Activated effector memory CD4-positive, alpha-beta T cell treated with Interleukin-2 at 50 U/mL for 16 hours (primary cell): ENCODE measurements around the gene DCD.
"Not testable (repeated sequence)": the region's sequence is repeated elsewhere in the genome, so short reads cannot be mapped to it uniquely, and the experiment has no call there.

Experiments used
- DNase-seq: peaks from one replicate; pipeline ENCODE4 v3.0.0-alpha.2; 2020

Gene DCD

DNA sequence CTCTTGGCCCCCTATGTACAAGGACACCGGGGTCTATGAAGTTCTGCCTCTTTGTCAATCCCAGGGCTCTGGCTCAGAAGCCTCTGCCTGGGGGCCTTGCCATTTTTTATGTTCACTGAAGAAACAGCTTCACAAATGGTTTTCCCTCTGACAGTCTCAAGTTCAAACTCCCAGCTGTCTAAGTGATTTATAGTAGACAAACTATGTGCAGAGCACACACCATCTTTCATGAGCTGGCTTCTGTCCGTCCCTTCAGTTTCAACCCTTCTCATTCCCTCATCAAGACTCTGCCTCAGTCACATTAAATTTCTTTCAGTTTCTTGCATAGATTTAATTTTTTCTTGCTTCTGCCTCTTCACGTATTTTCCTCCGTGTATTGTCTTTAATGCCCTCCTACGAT lies 2.7 kb upstream of the DCD start:
- DNase-seq, result no peak

DNA sequence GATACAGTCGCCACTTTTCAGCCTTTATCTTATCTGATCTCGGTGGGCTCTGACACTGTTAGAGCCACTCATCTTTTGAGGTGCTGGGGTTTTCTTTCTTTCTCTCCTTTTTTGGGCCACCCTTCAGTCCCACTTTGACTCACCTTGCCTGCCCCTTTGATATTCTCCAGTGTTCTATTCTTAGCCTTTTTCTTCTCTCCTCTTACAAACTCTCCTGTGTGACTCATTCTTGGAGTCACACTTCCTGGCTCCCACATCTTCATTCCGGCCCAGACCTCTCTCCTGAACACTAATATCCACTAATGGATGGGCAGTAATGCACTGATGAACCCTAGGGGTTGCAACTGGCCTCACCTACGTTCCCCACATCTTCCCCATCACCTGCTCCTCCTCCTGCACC lies 2.2 kb upstream of the DCD start:
- DNase-seq, result no peak

DNA sequence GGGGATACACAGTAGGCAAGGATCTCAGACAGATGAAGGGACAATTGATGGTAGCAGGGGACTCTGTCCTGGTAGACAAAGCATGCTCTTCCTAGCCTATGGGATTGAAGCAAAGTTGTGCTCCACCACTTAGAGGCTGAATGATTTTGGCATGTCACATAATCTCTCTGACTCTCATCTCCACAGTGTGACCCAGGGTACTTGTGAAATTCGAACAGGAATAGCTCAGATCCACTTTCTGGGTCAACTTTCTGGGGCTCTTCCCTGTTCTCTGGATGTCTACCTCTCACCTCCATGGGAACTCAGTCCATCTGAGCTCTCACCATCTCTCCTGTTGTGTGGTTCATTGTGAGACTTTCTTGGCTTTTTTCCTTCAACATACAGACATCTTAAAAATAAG lies 1.7 kb upstream of the DCD start:
- DNase-seq, result no peak

DNA sequence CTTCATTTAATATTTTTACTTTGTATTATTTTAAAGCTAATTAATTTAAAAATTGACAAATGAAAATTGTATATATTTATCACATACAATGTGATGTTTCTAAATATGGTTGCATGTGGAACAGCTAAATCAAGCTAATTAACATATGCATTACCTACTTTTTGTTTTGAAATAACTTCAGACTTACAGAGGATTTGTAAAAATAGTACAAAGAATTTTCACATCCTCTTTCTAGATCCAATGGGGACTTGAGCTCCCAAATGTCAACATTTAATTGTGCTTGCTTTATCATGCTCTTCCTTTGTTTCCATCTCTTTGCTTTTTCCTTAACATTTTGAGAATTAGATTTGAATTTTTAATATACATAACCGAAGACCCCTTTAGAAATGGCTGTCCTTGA lies 6.6 kb downstream of the DCD start:
- DNase-seq, result no peak

DNA sequence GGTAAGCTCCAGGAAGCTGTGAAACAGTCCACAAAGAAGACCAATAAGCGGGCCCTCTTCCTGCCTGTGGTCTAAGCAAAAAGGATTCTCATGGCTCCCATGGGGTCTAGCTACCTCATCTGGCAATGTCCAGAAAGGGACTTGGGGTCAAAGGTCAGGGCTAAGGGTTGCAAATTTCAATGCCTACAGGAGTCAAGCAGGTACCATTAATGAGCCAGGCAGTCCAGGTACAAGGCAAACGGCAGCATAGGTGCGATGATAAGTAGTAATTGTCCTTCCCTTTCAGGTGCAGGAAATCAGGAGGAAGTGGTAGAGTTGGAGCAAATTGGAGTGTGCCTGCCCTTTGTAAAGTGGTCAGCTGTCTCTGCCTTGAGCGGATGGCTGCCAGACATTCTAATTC lies 7.1 kb downstream of the DCD start:
- no peak for DNase-seq

DNA sequence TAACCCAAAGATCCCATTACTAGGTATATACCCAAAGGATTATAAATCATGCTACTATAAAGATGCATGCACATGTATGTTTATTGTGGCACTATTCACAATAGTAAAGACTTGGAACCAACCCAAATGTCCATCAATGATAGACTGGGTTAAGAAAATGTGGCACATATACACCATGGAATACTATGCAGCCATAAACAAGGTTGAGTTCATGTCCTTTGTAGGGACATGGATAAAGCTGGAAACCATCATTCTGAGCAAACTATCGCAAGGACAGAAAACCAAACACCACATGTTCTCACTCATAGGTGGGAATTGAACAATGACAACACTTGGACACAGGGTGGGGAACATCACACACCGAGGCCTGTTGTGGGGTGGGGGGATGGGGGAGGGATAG lies 9.1 kb downstream of the DCD start:
- not testable (repeated sequence) for DNase-seq

DNA sequence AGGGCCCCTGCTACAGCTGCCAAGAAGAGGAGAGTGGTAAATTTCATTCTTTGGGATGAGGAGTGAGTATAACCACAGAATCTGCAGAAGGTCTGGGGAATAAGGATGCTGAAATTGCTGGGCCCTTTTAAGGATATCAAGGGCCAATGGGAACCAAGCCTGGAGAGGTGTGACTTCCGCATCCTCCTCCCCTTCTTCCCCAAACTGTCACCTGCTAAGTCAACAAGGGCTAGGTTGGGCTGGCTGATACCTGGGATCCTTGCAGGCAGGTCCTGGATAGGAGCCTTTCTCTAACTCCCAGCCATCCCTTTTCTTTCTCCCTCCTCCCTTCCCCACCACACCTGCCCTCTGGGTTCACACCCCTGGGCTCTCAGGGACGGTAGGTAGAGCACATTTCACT lies 13.4 kb downstream of the DCD start, which contains the start of gene LACRT:
TSS of gene LACRT (minus strand) at position 101 of the 400 bp plus-strand sequence. CDS start at position 47, 54 bp downstream.
- no peak for DNase-seq

DNA sequence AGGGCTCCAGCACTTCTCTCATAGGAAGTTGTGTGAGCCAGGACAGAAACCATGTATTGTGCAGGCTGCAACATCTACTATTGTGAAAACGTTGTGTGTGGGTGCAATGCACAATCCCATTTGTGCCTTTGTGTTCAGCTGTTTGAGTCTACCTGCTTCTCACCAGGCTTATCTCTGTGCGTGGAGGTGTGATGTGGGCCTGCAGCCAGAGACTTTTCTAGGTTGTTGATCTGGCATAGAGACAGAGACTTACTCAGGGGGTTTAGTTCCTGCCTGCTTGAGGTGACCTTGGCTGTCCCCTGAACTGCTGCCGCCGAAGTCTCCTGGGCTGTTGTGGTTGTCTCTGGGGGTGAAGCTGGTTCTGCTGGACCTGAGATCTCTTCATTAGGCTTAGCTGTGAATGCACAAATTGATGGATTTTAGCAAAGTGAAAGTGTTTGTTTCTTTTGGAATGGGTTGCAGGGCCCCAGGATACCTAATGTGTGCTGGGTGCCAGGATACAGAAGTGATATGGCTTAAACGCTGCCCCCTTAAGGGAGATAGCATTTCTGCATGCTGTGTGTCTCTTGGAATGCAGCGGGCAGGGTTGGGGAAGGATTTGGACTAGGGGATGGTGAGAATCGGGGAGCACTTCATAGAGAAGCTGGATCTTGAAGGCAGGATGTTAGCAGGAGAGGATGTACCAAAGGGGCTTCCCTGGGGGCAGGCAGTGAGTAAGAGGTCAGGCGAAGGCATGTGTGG lies 16.0 kb downstream of the DCD start:
- no peak for DNase-seq

DNA sequence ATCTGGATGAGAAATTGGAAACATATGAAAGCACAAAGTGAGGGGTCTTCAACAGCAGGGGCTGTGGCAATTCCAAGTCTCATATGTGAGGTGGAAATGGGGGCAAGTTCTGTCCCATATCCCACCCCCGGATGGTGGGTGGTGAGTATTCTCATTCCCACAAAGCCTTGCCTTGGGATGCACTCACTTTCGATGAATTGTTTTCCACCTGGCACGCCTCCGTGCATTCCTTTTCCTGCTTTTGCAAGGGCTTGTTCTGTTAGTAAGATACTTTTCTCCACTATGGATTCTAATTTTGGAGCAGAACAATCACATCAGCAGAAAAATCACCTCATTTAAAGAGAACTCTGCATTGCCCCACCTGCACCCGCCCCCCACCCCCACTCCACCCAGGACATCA lies 16.6 kb downstream of the DCD start:
- no peak for DNase-seq

DNA sequence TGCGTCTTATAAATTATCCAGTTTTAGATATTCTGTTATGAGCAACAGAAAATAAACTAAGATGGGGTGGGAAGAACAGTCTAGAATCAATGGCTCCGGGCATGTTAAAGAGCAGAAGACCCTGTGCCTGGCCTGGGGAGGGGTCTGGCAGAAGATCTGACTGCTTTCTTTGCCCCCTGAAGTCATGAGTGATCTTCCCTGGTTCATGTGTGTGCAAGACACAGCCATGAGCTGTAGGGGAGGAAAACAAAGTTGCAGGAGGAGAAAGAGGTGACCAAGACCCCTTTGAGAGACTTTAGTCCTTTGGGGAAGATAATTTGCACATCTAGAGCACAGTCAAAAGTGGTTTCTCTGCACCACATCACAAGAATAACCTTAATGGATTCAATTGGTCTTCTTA lies 18.2 kb downstream of the DCD start:
- no peak for DNase-seq

DNA sequence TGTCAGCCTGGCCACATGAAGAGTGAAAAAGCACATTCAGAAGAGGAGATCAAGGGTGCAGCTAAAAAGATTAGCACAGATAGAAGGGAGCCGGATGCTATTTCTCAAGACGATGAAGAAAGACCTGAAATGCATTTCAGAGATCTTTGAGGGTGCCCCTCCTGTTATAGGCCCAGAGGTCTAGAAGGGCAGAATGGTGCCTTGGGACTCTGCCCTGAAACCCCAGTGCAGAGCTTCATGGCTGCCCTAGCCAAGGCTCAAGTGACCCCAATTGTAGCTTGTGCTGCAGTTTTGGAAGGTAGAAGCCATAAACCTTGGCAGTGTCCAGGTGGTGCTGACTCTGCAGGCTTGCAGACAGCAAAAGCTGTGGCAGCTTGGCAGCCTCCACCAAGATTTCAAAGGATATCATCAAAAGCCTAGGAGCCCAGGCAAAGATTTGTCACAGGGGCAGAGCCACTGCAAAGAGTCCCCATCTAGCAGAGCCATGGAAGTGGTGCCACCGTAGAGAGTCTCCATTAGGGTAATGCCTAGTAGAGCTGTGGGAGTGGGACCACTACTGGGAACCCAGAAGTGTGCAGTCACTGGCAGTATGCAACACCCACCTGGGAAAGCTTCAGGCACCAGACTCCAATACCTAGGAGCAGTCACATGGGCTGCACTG lies 19.8 kb downstream of the DCD start:
- no peak for DNase-seq

DNA sequence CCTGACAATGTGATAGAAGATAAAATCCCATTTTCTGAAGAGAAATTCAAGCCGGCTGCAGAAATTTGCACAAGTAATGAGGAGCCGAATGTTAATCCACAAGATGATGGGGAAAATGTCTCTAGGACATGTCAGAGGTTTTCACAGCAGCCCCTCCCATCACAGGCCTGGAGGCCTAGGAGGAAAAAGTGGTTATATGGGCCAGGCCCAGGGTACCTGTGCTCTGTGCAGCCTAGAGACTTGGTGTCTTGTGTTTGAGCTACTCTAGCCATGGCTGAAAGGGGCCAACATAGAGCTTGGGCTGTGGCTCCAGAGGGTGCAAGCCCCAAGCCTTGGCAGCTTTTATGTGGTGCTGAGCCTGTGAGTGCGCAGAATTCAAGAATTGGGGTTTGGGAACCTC lies 20.9 kb downstream of the DCD start:
- DNase-seq, result no peak

DNA sequence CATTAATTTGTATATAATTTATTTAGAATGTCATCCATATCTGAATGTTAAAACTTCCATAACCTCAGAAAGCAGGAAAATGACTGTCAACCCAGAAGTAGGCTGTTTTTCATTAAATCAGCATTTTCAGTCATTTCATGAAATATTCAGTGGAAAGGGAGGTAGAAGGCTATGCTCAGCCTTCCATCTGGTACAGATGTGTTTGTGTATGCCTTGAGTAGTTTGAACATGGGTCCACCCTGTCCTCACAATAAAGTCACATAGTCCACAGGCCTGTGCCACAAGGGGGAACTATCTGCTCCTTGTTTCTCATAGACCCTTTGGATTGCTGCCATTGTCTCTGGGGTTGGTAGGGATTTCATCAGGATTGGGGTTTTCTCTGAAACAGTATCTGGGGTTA lies 22.6 kb downstream of the DCD start:
- DNase-seq, result no peak

DNA sequence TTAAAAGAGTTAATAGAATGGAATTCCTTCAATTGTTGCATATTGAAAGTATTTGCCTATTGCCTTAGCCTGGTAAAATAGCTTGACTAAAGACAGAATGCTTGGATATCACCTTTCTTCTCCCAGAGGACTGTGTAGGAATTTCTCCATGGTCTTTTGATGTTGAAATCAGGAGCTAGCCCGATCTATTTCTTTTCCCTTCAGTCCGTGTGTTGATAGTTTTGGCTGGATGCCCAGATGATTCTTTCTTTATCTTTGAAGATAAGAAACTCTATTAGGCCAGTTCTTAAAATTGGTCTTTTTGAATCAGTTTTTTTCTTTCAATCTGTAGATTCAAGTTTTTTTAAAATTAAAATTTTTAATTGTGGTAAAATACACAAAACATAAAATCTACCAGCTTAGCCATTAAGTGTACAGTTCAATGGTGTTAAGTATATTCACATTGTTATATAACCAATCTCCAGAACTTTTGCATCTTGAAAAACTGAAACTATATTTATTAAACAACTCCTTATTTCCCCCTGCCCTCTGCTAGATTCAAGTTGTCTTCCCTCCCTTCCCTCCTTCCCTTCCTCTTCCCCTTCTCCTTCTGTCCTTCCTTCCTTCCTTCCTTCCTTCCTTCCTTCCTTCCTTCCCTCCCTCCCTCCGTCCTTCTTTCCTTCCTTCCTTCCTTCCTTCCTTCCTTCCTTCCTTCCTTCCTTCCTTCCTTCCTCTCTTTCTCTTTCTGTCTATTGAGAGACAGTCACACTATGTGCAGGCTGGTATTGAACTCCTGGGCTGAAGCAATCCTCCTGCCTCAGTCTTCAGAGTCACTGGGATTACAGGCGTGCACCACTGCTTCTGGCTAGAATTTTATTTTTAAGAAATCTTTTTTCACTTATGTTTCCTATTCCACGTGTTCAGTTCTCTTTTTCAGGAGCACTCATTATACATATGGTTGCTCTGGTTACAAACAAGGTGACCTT lies 23.6 kb downstream of the DCD start:
- no peak for DNase-seq

DNA sequence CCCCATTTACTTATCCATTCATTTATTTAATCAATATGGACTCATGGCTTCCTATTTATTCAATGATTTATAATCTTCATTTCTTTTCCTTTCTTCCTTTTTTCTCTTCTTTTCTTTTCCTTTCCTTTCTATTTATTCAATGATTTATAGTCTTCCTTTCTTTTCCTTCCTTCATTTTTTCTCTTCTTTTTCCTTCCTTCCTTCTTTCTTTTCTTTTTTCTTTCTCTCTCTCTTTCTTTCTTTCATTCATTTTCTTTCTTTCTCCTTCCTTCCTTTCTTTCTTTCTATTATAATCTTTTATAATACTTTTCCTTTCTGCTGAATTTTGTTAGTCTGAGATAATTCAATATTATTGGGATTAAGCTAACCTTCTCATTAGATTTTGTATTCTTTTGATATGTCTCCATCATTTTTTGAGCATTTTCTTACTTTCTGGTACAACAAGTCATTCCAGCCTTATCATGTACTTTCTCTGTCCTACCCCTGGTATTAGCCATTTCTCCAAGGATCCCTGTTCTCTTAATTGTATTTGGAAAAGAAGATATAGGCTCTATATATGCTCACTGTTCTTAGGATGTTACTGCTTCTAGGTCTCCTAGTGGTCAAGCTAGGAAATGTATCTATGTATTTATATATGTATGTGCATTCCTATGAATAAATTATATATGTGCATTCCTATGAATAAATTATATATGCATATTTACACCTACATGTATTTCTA lies 25.5 kb downstream of the DCD start:
- no peak for DNase-seq

DNA sequence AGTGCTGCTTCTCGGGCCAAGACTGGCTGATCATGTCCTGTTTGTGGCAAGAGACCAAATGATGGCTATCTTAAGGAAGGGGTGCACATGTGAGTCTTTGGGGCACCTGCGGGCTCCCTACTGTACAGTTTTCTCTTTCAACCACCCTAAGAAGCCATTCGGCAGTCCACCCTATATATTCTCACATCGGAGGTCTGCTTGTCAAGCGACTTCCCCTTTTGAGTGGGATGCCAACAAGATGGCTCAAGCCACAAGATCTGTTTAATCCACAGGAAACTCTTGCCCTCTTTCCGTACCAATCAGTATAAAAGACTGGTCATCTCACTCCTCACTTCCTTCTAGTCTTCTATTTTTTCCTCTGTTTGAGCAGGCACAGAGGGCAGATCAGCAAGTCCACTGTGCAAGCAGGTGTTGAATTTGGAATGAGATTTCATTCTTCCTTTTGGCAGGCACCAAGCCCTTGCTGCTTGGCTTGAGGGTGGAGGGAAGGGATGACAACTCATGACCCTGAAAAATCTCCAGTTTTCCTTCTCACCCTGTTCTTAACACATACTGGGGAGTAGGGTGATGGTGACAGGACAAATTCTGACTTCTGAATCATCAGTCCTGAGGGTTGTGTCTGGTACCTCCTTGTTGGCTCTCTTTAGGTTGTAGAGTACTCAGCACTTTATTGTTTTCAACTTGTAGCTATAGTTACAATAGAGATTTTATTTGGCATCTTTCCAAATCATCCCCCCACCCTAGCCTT lies 31.1 kb downstream of the DCD start:
- no peak for DNase-seq

DNA sequence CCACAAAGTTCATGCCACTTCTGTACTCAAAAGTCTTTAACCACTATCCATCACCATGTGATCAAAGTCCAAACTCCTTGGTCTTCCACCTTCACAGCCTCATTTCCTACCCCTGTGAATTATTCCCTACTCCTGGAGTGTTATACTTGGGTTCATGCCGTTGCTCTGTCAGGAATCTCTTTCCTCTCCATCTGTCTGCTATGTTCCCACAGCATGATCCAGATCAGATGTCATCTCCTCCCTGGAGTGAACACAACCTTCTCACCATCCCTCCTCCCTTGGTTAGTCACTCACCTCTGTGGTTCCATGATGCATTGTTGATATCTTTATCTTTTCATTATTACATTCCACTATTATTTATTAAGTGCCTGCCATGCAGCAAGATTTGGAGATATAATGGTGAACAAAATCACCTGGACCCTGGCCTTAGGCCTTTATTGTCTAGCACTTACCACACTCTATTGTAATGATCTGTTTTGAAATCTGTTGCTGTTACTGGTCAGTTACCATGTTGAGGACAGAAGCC lies 35.9 kb downstream of the DCD start:
- no peak for DNase-seq

DNA sequence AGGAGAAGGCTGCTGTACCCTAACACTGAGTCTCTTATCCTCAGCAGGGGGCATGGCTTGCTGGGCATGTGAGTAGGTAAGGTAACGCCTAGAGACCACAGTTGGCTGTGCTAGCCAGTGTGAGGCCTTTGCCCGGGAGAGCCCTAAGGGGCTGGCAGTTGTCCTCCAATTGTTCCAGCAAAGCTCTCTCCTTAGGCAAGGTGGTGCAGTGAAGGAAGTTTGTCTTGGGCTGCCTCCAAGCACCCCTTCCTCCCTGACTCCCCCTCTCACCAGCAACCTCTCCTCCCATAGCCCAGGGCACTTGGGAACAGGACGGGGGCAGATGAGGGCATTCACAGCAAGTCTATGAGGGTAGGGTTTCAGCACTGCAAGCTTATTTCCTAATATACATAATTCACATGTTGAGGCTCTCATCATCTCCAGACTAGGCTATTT lies 36.4 kb downstream of the DCD start:
- DNase-seq, result no peak

DNA sequence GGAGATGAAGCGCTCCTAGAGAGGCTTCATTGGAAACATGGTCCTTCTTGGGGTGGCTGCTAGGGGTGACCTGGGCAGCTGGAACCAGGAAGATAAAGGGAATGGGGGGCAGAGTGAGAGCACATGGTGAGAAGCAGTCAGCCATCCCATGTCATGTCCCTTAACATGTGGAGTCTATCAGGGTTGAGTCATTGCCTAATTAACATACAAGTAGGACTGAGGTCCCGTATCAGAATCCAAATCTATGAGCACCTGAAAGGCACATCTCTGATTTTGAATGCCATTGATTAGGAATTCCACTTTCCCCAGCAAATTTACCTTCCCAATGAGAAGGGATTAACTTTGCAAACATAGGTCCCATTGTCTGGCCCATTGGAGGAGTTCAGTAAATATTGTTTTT lies 39.4 kb downstream of the DCD start:
- no peak for DNase-seq

DNA sequence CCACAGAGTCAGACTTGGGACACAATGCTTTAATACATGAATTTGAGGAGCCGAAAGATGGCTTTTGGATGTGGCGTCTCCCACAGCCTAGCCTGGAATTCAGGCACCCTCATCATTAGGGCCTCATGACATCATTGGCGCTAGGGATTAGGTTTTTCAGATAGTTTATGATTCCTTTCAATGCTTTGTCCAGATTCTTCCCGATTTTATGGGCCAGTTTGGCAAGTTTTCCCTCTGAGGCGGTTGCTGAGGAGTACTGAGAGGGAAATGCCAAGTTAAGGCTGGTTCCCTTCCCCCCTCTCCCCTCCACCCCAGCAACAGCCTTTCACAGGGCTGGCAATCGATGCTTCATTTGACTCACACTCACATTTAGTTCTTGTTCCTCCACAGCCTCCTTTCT lies 40.0 kb downstream of the DCD start:
- no peak for DNase-seq

DNA sequence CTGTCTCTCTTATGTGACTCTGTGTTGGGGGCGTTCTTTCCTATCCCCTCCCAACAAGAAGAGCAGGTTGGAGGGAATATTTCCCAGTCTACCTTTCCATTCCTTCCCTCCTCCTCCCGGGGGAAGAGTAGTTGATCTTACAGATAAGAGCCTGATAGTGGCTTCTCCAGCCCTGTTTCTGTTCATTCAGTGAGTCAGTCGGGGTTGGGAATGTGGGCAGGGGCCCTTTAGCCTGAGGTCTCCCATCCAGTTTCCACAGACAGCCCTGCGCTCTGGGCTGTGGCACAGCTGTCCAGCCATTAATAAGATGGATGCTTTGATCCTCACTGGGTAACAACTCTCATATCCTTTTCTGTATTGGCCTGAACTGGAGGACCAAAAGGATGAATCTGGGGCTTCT lies 41.6 kb downstream of the DCD start:
- no peak for DNase-seq
